Activated CD8-positive, alpha-beta memory T cell treated with anti-CD3 and anti-CD28 coated beads for 24 hours (primary cell): ENCODE results near the gene IFT20.
"Not testable (repeated sequence)": the region's sequence is repeated elsewhere in the genome, so short reads cannot be mapped to it uniquely, and the experiment has no call there.

Experiments
- DNase-seq: peaks from one replicate; pipeline ENCODE4 v3.0.0-alpha.2; 2020

The IFT20 gene

GRCh38 chr17:28306954-28307401 lies 28.3 kb downstream of the IFT20 start:
- DNase-seq, result no peak

- DNase-seq, result no peak
Measured at GRCh38 chr17:28298449-28298848, 36.8 kb downstream of the IFT20 start.

- no peak for DNase-seq
Measured at GRCh38 chr17:28295677-28296578, 39.3 kb downstream of the IFT20 start.

GRCh38 chr17:28293994-28294393 lies 41.3 kb downstream of the IFT20 start:
- no peak for DNase-seq

- DNase-seq, result not testable (repeated sequence)
Measured at GRCh38 chr17:28292878-28293277, 42.4 kb downstream of the IFT20 start.

- DNase-seq, result no peak
Measured at GRCh38 chr17:28291780-28292330, 43.4 kb downstream of the IFT20 start.

- no peak for DNase-seq
Measured at GRCh38 chr17:28290703-28291102, 44.6 kb downstream of the IFT20 start.

- no peak for DNase-seq
Measured at GRCh38 chr17:28285965-28286364, 49.3 kb downstream of the IFT20 start.

- no peak for DNase-seq
Measured at GRCh38 chr17:28282596-28282995, 52.7 kb downstream of the IFT20 start.

GRCh38 chr17:28280826-28281225 lies 54.4 kb downstream of the IFT20 start:
- DNase-seq, result no peak

GRCh38 chr17:28279411-28279810 lies 55.9 kb downstream of the IFT20 start:
- DNase-seq, result no peak
